Activated CD4-positive, alpha-beta T cell treated with anti-CD3 and anti-CD28 coated beads, Interleukin-2, amount 50 U/mL, for 16 hours (primary cell): Measurements from ENCODE around the gene ATE1.
"Not testable (repeated sequence)": the region's sequence is repeated elsewhere in the genome, so short reads cannot be mapped to it uniquely, and the experiment has no call there.

Source experiments
- DNase-seq: peaks from one replicate; pipeline ENCODE4 v3.0.0-alpha.2; 2020

The ATE1 gene

GRCh38 chr10:121724282-121724681 is 203.5 kb downstream of the ATE1 start:
- no peak for DNase-seq

- DNase-seq: no peak
Measured at GRCh38 chr10:121722665-121723064, 205.2 kb downstream of the ATE1 start.

GRCh38 chr10:121721257-121721656 is 206.6 kb downstream of the ATE1 start:
- DNase-seq: no peak

- DNase-seq: no peak
Measured at GRCh38 chr10:121715969-121716368, 211.9 kb downstream of the ATE1 start.

- no peak for DNase-seq
Measured at GRCh38 chr10:121715076-121715475, 212.8 kb downstream of the ATE1 start.

DNA sequence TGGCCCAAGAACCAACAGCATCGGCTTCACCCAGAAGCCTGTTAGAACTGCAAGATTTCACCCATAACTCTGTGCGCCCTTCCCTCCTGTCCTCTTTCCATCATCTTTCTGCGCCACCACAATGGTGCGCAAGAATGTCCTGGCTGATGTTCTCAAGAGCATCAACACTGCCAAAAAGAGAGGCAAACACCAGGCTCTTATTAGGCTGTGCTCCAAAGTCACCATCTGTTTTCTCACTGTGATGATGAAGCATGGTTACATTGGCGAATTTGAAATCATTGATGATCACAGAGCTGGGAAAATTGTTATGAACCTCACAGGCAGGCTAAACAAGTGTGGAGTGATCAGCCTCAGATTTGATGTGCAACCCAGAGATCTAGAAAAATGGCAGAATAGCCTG is 214.3 kb downstream of the ATE1 start:
- no peak for DNase-seq

DNA sequence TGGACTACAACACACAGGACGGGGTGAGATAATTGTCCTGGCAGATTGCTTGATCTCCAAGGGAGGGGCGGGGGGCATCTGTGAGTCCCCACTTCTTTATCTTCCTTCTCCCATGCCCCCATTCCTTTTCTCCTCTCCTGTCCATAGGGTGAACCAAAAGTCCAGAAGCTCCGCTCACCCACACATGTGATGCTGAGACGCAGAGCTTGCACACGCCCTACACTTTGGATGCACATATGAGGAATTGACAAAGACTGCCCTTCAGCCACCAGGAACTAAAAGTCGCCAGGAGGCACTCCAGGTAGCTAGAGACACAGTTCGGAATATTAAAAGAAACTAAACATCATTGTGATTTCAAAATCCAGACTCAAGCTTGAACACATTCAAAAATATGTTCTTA is 216.9 kb downstream of the ATE1 start:
- no peak for DNase-seq

- no peak for DNase-seq
Measured at GRCh38 chr10:121710207-121710606, 217.6 kb downstream of the ATE1 start.

DNA sequence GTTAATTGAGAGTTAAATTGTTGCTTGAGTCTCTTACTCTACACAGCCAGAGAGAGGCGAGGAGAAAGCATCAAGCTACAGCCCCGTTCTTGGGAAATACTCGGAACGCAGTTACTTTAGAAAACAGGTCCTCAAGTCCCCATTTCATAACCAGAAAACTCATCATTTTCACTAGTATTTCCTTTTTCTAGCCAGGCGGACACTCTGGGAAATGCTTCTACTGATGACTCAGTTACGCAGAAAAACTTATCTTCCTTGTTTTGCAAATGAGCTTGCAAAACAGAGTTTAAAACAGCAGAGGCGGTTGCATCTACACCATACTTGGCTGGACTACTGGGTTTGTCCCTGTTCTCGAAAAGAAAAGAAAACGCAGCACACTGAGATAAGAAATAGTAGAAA is 218.2 kb downstream of the ATE1 start:
- no peak for DNase-seq

DNA sequence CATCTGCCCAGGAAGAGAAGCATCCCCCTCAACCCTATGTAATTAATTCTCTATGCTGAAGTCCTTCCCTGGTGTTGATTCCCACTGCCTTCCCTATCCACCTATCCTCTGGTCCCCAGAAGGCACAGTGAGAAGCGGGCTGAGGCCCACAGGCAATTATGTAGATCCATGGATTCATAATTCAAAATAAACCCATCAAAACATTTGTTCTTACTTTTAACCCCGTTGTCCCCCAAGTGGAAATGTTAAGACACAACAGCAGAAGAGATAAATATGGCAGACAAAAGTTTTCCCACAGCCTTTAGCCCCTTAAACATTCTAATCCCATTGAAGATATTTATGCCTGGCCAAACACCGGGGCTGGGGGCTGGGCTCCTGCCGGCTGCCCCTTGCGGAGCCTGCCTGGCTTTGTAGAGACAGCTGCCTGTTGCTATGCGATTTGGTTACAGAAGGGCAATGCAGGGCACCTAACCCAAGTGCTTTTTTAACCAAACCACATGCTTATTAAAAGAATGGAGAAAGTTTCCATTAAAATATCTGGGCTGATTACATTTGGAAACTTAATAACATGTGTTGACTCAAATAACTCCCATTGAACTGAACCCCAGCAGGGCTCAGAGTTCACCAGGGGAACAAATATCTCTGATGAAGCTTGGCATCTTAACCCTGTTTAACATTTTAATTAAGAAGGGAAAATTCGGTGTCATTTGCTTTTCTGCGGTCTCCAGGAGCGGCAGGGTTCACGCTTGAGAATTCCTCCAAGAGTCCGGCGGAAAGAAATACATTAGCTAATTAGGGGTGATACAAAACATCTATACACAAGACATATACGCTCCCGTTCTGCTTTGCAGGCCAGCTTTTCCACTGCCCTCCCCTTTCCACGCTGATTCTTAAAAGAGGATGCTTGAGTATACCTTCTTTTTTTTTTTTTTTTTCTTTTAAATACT is 218.8 kb downstream of the ATE1 start:
- DNase-seq: no peak

GRCh38 chr10:121702351-121703320 is 225.2 kb downstream of the ATE1 start:
- DNase-seq: no peak

DNA sequence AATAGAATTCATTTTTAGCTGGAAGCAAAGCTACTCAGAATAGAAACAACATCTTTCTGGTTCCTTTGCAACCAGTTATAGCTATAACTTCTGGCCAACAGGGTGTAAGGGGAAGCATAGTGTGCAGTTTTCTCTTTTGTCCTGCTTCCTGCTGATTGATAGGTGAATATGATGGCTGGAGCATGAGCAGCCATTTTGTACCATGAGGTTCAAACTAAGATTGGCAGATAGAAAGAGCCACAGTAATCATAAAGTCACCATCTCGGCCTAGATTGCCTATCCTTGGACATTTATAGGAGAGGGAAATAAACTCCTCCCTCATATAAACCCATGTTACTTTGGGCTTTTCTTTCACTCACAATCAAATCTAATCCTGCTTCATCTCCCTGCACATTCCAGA is 227.4 kb downstream of the ATE1 start:
- DNase-seq: no peak

DNA sequence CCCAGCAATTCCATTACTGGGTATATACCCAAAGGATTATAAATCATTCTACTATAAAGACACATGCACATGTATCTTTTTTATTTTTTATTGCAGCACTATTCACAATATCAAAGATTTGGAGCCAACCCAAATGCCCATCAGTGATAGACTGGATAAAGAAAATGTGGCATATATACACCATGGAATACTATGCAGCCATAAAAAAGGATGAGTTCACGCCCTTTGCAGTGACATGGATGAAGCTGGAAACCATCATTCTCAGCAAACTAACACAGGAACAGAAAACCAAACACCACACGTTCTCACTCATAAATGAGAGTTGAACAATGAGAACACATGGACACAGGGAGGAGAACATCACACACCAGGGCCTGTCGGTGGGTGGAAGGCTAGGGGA is 228.1 kb downstream of the ATE1 start:
- not testable (repeated sequence) for DNase-seq

GRCh38 chr10:121698902-121699301 is 228.9 kb downstream of the ATE1 start:
- no peak for DNase-seq

- DNase-seq: no peak
Measured at GRCh38 chr10:121698336-121698735, 229.5 kb downstream of the ATE1 start.

GRCh38 chr10:121696854-121697253 is 231.0 kb downstream of the ATE1 start:
- DNase-seq: peak; percentile 16

- DNase-seq: no peak
Measured at GRCh38 chr10:121695731-121696464, 231.9 kb downstream of the ATE1 start.

- DNase-seq: no peak
Measured at GRCh38 chr10:121694966-121695643, 232.7 kb downstream of the ATE1 start.

DNA sequence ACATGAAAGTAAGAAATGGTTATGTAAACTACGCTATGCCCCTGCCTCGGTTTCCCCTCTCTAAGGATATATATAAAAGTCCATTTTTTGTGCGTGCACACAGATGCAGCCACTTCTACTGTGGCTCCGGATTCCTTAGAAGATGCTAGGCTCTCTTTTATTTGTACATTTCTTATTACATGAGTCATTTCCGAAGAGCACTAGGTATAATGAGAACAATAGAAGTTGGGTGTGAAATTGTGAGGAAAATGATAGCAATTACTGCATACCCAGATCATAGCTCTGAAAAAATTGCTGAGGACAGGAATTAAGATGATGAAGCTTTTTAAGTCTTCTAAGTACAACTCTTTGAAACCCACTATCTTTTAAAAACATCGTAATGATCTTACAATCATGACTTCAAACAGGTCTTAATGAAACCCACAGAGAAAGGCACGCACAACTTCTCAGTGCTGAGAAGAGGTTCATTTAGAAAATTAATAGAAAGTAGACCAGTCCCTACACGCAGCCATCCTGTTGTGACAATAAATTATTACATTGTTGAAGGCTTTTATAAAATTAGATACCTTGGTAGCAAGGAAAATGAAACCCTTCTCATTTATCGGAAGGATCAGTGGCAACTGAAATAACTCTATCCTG is 233.4 kb downstream of the ATE1 start:
- no peak for DNase-seq

GRCh38 chr10:121692626-121693025 is 235.2 kb downstream of the ATE1 start:
- DNase-seq: no peak

- DNase-seq: no peak
Measured at GRCh38 chr10:121690970-121691369, 236.9 kb downstream of the ATE1 start.
